GM12878 (cell line): ENCODE measurements around the gene TMEM11. TPM values are rescaled to one million over a fixed set of nuclear protein-coding genes. Genes with fewer than 3 reads are reported as not detected.

Experiments
- ATAC-seq: fragments of 200-7000 bp; cut with Tn5 transposase; 3 replicates; pipeline ENCODE4 v1.9.1; 2020; ENCODE audit warnings: mild to moderate bottlenecking, moderate library complexity
- BruUV-seq: library from RNA; stranded (reverse); fragments of 400-500 nt; replicated peaks from 2 replicates; lab custom pipeline; 2021; lab: Mats Ljungman, UMichigan
- CTCF ChIA-PET: fragments of 300-600 bp; sonication (Branson Sonifier 250); formaldehyde crosslinking; extraction: SDS; loops from one replicate; lab custom pipeline; 2021; ENCODE audit warnings: inconsistent platforms; lab: Yijun Ruan, JAX
- POLR2A ChIA-PET: fragments of 350-600 bp; formaldehyde crosslinking; extraction: SDS; loops from one replicate; lab custom pipeline; 2021; ENCODE audit warnings: inconsistent platforms; lab: Charles Lee
- RAD21 ChIA-PET: fragments of 300-600 bp; sonication (Branson Sonifier 250); formaldehyde crosslinking; loops from one replicate; lab custom pipeline; 2023; ENCODE audit warnings: antibody characterized with exemption; ENCODE audit not compliant: unreplicated experiment; lab: Charles Lee
- SMC1A ChIA-PET: fragments of 300-600 bp; sonication (Branson Sonifier 250); formaldehyde crosslinking; loops from one replicate; lab custom pipeline; 2023; ENCODE audit not compliant: unreplicated experiment, uncharacterized antibody; lab: Charles Lee
- DNase-seq: peaks from one replicate; pipeline ENCODE4 v3.0.0-alpha.2; 2011; ENCODE audit warnings: low read depth, low spot score
- FAIRE-seq: peaks from 3 replicates; lab custom pipeline; 2011; peaks lifted over from hg19 to GRCh38; lab: Jason Lieb, UNC
- H2AFZ ChIP-seq: 2 replicates; pipeline ENCODE4 v1.6.0; 2011; ENCODE audit warnings: low read depth, low read length, control low read depth; ENCODE audit not compliant: control insufficient read depth
- H3K27ac ChIP-seq: 2 replicates; pipeline ENCODE4 v1.5.1; 2011; ENCODE audit warnings: control low read depth; ENCODE audit not compliant: control insufficient read depth, insufficient read depth
- H3K27me3 ChIP-seq, 2 experiments: replicated peaks in 1 of 2; 2 replicates each; pipeline versions ENCODE4 v1.6.0 to v1.6.1; 2011; ENCODE audit warnings: low read length in 1 of 2; ENCODE audit not compliant: control insufficient read depth in 2 of 2, insufficient read depth in 2 of 2
- H3K36me3 ChIP-seq, 2 experiments: 2 replicates each; pipeline ENCODE4 v1.5.1; 2011; ENCODE audit warnings: low read length in 1 of 2; ENCODE audit not compliant: control insufficient read depth in 2 of 2, insufficient read depth in 2 of 2
- H3K4me1 ChIP-seq: 2 replicates; pipeline ENCODE4 v1.6.1; 2011; ENCODE audit warnings: mild to moderate bottlenecking, low read length, moderate library complexity, mixed read lengths; ENCODE audit not compliant: control insufficient read depth, insufficient read depth
- H3K4me2 ChIP-seq: 2 replicates; pipeline ENCODE4 v1.6.0; 2011; ENCODE audit warnings: control low read depth; ENCODE audit not compliant: control insufficient read depth, insufficient read depth
- H3K4me3 ChIP-seq: fragments of 200-600 bp; sonication (generic); 2 replicates; pipeline ENCODE4 v1.5.1; 2016
- H3K79me2 ChIP-seq: 2 replicates; pipeline ENCODE4 v1.6.0; 2011; ENCODE audit warnings: low read length; ENCODE audit not compliant: control insufficient read depth, insufficient read depth
- H3K9ac ChIP-seq: 2 replicates; pipeline ENCODE4 v1.8.0; 2011; ENCODE audit warnings: low read length, control low read depth, mixed read lengths; ENCODE audit not compliant: control insufficient read depth, insufficient read depth
- H3K9me3 ChIP-seq: replicated peaks from 3 replicates; pipeline ENCODE4 v1.5.1; 2011; ENCODE audit warnings: mild to moderate bottlenecking, low read length; ENCODE audit not compliant: control insufficient read depth, insufficient read depth
- H4K20me1 ChIP-seq: 2 replicates; pipeline ENCODE4 v1.6.0; 2011; ENCODE audit not compliant: control insufficient read depth, insufficient read depth
- EGR1 ChIP-seq, 2 experiments: IDR thresholded peaks; 1 replicate in 1 of 2; 2 replicates in 1 of 2; pipeline ENCODE4 v1.6.1; 2011 to 2012; ENCODE audit warnings: low read depth in 2 of 2, low read length in 2 of 2, borderline replicate concordance in 1 of 2, mild to moderate bottlenecking in 1 of 2, moderate library complexity in 1 of 2
- EZH2 ChIP-seq: IDR thresholded peaks from 2 replicates; pipeline ENCODE4 v1.6.1; 2012; ENCODE audit warnings: low read depth, mild to moderate bottlenecking, control low read depth, inconsistent platforms, low read length, borderline replicate concordance; ENCODE audit not compliant: control insufficient read depth
- GATAD2B ChIP-seq: fragments of 450-650 bp; conservative IDR thresholded peaks from 2 replicates; pipeline ENCODE4 v1.6.1; 2017; ENCODE audit warnings: low read depth, mild to moderate bottlenecking, moderate library complexity
- HDAC6 ChIP-seq: fragments of 200-600 bp; sonication (generic); IDR thresholded peaks from one replicate; pipeline ENCODE4 v1.8.0; 2017; ENCODE audit warnings: antibody characterized with exemption; ENCODE audit not compliant: unreplicated experiment
- HDGF ChIP-seq: fragments of 450-650 bp; IDR thresholded peaks from 2 replicates; pipeline ENCODE4 v1.6.1; 2016; ENCODE audit warnings: antibody characterized with exemption
- KDM1A ChIP-seq: fragments of 200-600 bp; sonication (generic); IDR thresholded peaks from 2 replicates; pipeline ENCODE4 v1.6.1; 2016; ENCODE audit warnings: borderline replicate concordance
- NR2C2 ChIP-seq: IDR thresholded peaks from 2 replicates; pipeline ENCODE4 v1.6.1; 2011; ENCODE audit warnings: borderline replicate concordance, low read depth; ENCODE audit not compliant: control insufficient read depth, insufficient read length
- POLR2AphosphoS2 ChIP-seq: IDR thresholded peaks from 2 replicates; pipeline ENCODE4 v1.6.1; 2011; ENCODE audit warnings: low read depth, mild to moderate bottlenecking, low read length, improper control_type of control experiment, moderate library complexity
- RBBP5 ChIP-seq: fragments of 200-600 bp; sonication (generic); conservative IDR thresholded peaks from 2 replicates; pipeline ENCODE4 v1.6.1; 2016
- RCOR1 ChIP-seq: conservative IDR thresholded peaks from 2 replicates; pipeline ENCODE4 v1.6.1; 2012; ENCODE audit warnings: low read depth, low read length, improper control_type of control experiment
- SIN3A ChIP-seq: IDR thresholded peaks from 2 replicates; pipeline ENCODE4 v1.6.1; 2012; ENCODE audit warnings: low read depth, low read length, improper control_type of control experiment
- SREBF2 ChIP-seq: IDR thresholded peaks from 2 replicates; pipeline ENCODE4 v1.6.1; 2012; ENCODE audit warnings: mild to moderate bottlenecking, low read length
- SUPT20H ChIP-seq: IDR thresholded peaks from 2 replicates; pipeline ENCODE4 v1.6.1; 2011; ENCODE audit warnings: low read depth, mild to moderate bottlenecking, low read length, moderate library complexity, borderline replicate concordance; ENCODE audit not compliant: control insufficient read depth
- WGBS: methylation state at CpG from one replicate; pipeline ENCODE4 v1.1.6; 2016; ENCODE audit warnings: low lambda C conversion rate; ENCODE audit not compliant: insufficient replicate concordance, insufficient coverage; ENCODE audit errors: missing lambda C conversion rate; 5-methylcytosine and 5-hydroxymethylcytosine counted together
- in situ Hi-C: fragments of 300-500 bp; cut with MboI; formaldehyde crosslinking; loops from 9 replicates; pipeline ENCODE4 v1.14.3; 2018; ENCODE audit warnings: mixed read lengths
- intact Hi-C: fragments of 100-400 bp; cut with micrococcal nuclease; formaldehyde crosslinking; loops from one replicate; pipeline ENCODE4 v1.14.2; 2022; ENCODE audit not compliant: unreplicated experiment
- polyA plus RNA-seq, 11 experiments: library from polyadenylated mRNA; depleted of rRNA in 4 of 11; unstranded in 6 of 11; stranded (reverse) in 5 of 11; fragments of >200 nt; fragmentation: Nextera tagmentation in 4 of 11; fragmentation: Illumina TruSeq in 1 of 11; extraction: Ambion mirVana in 4 of 11; extraction: Trizol in 1 of 11; gene quantifications; 1 replicate in 1 of 11; 2 replicates in 10 of 11; pipeline versions ENCODE4 v1.2.1 to v1.2.3, GENCODE V29; 2011 to 2016; ENCODE audit warnings: inconsistent platforms in 2 of 11, missing spikeins in 2 of 11, low read depth in 1 of 11
- total RNA-seq, 4 experiments: library from RNA; depleted of rRNA in 3 of 4; stranded (reverse); fragments of >200 nt in 3 of 4; fragmentation: Illumina TruSeq in 1 of 4; extraction: Trizol in 1 of 4; gene quantifications; 2 replicates each; pipeline versions ENCODE4 v1.2.1 to v1.2.3, GENCODE V29; 2013 to 2021
- TF ChIP-seq, protein P1 (sequence below): fragments of 450-650 bp; formaldehyde crosslinking; IDR thresholded peaks from 2 replicates; pipeline ENCODE4 v1.4.0; 2022; ENCODE audit warnings: mild to moderate bottlenecking, moderate library complexity
- TF ChIP-seq, protein P2 (sequence below): fragments of 450-650 bp; IDR thresholded peaks from 2 replicates; pipeline ENCODE4 v1.6.1; 2017; ENCODE audit warnings: mild to moderate bottlenecking, moderate library complexity
- TF ChIP-seq, protein P3 (sequence below), 3 experiments: IDR thresholded peaks in 2 of 3; conservative IDR thresholded peaks in 1 of 3; 2 replicates each; pipeline ENCODE4 v1.5.1; 2011; ENCODE audit warnings: low read depth in 3 of 3, low read length in 3 of 3, mild to moderate bottlenecking in 3 of 3, control low read depth in 2 of 3, moderate library complexity in 2 of 3, inconsistent platforms in 1 of 3, mixed read lengths in 1 of 3; ENCODE audit not compliant: control insufficient read depth in 2 of 3, insufficient read depth in 1 of 3; ENCODE audit errors: extremely low read depth in 1 of 3

TMEM11 gene
- total and polyA plus RNA-seq, 10 of the 15 experiments (the other 5 are each of a cell fraction or from before 2014, with no cell fraction given): 14.4 to 63.4 (median 27.2) TPM

DNA sequence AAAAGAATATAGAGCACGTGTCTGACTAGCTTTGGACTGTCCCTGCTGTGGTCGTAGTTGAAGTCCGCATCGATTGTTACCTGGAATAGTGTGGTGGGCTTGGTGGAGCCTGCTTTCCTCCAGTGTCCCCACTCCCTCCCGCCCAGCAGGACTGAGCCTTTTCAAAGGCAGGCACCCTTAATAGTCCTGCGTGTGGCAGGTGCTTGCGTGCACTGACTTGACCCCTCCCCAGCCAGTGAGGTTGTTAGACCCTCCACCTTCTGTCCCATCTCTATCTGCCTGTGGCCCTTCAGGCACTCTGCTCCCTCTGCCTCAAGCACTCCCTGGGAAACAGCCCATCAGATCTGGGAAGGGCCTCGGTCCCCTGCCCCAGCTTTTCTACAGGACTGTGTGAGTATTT is 36.6 kb downstream of the TMEM11 start:
- in situ Hi-C loops: no loop called here
- TF ChIP-seq GATAD2B (no peak), NR2C2 (no peak), HDAC6 (no peak), HDGF (no peak), SIN3A (no peak), RCOR1 (no peak), SUPT20H (no peak), KDM1A (no peak), SREBF2 (no peak), EGR1 (IDR thresholded peaks at IDR 0.05; ENCODE audit: borderline replicate concordance in 1 of 2, low read depth in 2 of 2, low read length in 2 of 2) (no peak), RBBP5 (no peak), POLR2AphosphoS2 (no peak), EZH2 (no peak)
- TF ChIP-seq, protein P1, sequence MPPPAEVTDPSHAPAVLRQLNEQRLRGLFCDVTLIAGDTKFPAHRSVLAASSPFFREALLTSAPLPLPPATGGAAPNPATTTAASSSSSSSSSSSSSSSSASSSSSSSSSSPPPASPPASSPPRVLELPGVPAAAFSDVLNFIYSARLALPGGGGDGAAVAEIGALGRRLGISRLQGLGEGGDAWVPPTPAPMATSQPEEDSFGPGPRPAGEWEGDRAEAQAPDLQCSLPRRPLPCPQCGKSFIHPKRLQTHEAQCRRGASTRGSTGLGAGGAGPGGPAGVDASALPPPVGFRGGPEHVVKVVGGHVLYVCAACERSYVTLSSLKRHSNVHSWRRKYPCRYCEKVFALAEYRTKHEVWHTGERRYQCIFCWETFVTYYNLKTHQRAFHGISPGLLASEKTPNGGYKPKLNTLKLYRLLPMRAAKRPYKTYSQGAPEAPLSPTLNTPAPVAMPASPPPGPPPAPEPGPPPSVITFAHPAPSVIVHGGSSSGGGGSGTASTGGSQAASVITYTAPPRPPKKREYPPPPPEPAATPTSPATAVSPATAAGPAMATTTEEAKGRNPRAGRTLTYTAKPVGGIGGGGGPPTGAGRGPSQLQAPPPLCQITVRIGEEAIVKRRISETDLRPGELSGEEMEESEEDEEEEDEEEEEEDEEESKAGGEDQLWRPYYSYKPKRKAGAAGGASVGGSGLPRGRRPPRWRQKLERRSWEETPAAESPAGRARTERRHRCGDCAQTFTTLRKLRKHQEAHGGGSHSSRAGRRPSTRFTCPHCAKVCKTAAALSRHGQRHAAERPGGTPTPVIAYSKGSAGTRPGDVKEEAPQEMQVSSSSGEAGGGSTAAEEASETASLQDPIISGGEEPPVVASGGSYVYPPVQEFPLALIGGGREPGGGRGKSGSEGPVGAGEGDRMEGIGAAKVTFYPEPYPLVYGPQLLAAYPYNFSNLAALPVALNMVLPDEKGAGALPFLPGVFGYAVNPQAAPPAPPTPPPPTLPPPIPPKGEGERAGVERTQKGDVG (CRISPR knock-in tag): no peak
- TF ChIP-seq, protein P2, sequence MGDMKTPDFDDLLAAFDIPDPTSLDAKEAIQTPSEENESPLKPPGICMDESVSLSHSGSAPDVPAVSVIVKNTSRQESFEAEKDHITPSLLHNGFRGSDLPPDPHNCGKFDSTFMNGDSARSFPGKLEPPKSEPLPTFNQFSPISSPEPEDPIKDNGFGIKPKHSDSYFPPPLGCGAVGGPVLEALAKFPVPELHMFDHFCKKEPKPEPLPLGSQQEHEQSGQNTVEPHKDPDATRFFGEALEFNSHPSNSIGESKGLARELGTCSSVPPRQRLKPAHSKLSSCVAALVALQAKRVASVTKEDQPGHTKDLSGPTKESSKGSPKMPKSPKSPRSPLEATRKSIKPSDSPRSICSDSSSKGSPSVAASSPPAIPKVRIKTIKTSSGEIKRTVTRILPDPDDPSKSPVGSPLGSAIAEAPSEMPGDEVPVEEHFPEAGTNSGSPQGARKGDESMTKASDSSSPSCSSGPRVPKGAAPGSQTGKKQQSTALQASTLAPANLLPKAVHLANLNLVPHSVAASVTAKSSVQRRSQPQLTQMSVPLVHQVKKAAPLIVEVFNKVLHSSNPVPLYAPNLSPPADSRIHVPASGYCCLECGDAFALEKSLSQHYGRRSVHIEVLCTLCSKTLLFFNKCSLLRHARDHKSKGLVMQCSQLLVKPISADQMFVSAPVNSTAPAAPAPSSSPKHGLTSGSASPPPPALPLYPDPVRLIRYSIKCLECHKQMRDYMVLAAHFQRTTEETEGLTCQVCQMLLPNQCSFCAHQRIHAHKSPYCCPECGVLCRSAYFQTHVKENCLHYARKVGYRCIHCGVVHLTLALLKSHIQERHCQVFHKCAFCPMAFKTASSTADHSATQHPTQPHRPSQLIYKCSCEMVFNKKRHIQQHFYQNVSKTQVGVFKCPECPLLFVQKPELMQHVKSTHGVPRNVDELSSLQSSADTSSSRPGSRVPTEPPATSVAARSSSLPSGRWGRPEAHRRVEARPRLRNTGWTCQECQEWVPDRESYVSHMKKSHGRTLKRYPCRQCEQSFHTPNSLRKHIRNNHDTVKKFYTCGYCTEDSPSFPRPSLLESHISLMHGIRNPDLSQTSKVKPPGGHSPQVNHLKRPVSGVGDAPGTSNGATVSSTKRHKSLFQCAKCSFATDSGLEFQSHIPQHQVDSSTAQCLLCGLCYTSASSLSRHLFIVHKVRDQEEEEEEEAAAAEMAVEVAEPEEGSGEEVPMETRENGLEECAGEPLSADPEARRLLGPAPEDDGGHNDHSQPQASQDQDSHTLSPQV: no peak
- TF ChIP-seq, protein P3, sequence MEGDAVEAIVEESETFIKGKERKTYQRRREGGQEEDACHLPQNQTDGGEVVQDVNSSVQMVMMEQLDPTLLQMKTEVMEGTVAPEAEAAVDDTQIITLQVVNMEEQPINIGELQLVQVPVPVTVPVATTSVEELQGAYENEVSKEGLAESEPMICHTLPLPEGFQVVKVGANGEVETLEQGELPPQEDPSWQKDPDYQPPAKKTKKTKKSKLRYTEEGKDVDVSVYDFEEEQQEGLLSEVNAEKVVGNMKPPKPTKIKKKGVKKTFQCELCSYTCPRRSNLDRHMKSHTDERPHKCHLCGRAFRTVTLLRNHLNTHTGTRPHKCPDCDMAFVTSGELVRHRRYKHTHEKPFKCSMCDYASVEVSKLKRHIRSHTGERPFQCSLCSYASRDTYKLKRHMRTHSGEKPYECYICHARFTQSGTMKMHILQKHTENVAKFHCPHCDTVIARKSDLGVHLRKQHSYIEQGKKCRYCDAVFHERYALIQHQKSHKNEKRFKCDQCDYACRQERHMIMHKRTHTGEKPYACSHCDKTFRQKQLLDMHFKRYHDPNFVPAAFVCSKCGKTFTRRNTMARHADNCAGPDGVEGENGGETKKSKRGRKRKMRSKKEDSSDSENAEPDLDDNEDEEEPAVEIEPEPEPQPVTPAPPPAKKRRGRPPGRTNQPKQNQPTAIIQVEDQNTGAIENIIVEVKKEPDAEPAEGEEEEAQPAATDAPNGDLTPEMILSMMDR (IDR thresholded peaks at IDR 0.05 in 2 of 3, conservative IDR thresholded peaks at IDR 0.05 in 1 of 3; ENCODE audit: control insufficient read depth in 2 of 3, extremely low read depth in 1 of 3, insufficient read depth in 1 of 3, low read depth in 3 of 3, low read length in 3 of 3): no peak
- Histone ChIP-seq H3K27me3 (no peaks in the 10 kb centered on the region), H3K9ac (no peak overlapping the region), H3K27ac (no peak overlapping the region), H3K4me1 (no peaks in the 10 kb centered on the region), H2AFZ (no peak overlapping the region), H3K4me3 (no peak overlapping the region), H3K9me3 (no peaks in the 10 kb centered on the region), H3K36me3 (peaks cover 4 to 7% of the 10 kb centered on the region in 2 experiments; a peak in 3 of 4 replicates), H4K20me1 (no peaks in the 10 kb centered on the region), H3K79me2 (no peaks in the 10 kb centered on the region), H3K4me2 (no peak overlapping the region)
- ATAC-seq: no peak
- intact Hi-C loops: no loop called here
- SMC1A ChIA-PET: no interaction called here
- RAD21 ChIA-PET: no interaction called here
- CTCF ChIA-PET: interaction anchor here (1.0 to 2.8 kb wide), 2 partner anchors 58 to 63 kb away, joined by 5 to 7 read pairs; no protein-coding TSS in a partner anchor
- POLR2A ChIA-PET: no interaction called here
- 90% methylated on average over 8 of the region's 8 CpGs for WGBS
- BruUV-seq: no TSS peak
- DNase-seq: no peak
- FAIRE-seq: no peak
